A375 (cell line): ENCODE data around the gene WASHC1. TPM values are rescaled to one million over a fixed set of nuclear protein-coding genes. Genes with fewer than 3 reads are reported as not detected.

Experiments
- total RNA-seq: library from RNA; depleted of rRNA; stranded (reverse); fragments of >200 nt; shearing (Covaris generic); gene quantifications from 2 replicates; pipeline ENCODE4 v1.2.3, GENCODE V29; 2014; rRNA removed

Gene WASHC1
- total RNA-seq: 11.4 and 13.3 TPM in 2 replicates

GRCh38 chr9:29356-29755 is at the start of gene WASHC1:
TSS of gene WASHC1 (minus strand) at chr9:29456. CDS start at chr9:24999, 4,457 bp downstream.

Other genes starting within 250 kb of the WASHC1 start
- gene FOXD4, start 89.0 kb upstream of the WASHC1 start, total RNA-seq: 0.30 and 0.37 TPM in 2 replicates
- gene ZNG1A, start 149.6 kb upstream of the WASHC1 start, total RNA-seq: 58.5 and 66.2 TPM in 2 replicates
- gene DOCK8, start 185.4 kb upstream of the WASHC1 start, total RNA-seq: 1.5 and 1.9 TPM in 2 replicates